Posterior cingulate gyrus (tissue), 11 donors: ENCODE results near the gene CIBAR2.
A peak's percentile ranks its signal among the peaks of the same experiment; 100 is the strongest.

Experiments used
- DNase-seq, 10 donors: peaks; one replicate each; pipeline versions ENCODE4 v3.0.0 to v3.0.0-alpha.2; 2020 to 2021; ENCODE audit warnings: mixed read lengths in 3 of 10
- intact Hi-C: fragments of 100-400 bp; cut with DNase I; formaldehyde crosslinking; loops from one replicate; pipeline ENCODE4 v1.15.1; 2023

Gene CIBAR2

DNA sequence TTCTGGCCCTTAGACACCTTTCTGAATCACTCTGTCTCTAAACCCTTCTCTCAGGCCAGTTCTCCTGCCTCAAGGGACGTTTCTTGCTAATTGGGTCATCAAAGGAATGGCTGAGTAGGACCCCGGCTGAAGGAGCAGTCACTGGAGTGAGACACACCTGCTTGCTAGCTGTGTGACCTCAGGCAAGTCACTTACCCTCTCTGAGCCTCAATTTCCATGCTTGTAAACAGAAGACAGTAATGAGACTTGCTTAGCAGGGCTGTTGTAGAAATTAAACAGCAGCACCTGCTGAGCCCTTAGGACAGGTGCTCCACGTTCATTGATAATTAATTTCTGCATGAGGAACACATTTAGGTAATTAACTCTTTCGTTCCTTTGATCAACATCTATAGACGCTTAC, 6.8 kb downstream of the CIBAR2 start:
- intact Hi-C loops = no loop called here
- DNase-seq = no peak

DNA sequence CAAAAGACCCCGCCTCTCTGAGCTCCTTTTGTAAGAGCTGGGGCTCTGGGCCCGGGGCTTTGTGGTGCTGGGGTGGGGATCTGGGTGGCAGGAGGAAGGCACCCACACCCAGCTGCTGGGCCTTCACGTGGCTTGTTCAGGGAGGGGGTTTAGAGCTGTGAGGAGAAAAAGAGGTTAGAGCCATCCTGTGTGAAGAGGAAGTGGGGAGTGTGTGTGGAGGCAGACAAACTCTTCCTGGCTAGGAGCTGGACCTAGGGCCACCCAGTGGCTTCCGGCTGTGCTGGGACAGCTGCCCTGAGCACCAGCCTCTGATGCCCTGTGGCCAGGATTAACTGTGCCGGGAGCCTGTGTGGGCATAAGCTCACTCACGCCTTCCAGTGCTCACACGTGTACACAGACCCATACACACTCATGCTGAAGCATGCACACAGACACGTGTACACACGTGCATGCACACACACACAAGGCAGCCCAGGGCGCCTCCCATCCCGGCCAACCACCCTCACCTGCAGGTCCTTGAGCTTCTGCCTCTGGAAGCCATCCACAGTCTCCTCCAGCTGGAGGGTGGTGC, 7.4 kb downstream of the CIBAR2 start:
- intact Hi-C loops = no loop called here
- peak in 1 of 10 donors; percentile 20 for DNase-seq

DNA sequence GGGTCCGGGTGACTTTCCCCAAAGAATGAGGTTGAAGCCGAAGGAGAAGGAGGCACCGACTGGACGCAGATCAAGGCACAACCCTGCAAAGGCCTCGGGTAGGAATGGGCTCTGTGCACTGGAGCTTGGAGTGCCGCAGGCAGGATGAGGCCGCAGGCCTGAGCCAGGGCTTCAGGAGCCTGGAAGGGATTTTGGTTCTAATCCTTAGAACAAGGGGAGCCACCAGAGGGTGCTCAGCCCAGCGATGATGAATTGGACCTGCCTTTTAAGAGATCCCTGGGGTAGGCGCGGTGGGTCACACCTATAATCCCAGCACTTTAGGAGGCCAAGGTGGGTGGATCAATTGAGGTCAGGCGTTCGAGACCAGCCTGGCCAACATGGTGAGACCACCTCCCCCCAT, 8.1 kb downstream of the CIBAR2 start:
- no peak for DNase-seq
- intact Hi-C loops = no loop called here

- no peak for DNase-seq
- intact Hi-C loops = no loop called here
Observed at GRCh38 chr16:85103114-85104079, 8.9 kb downstream of the CIBAR2 start.

- no peak for DNase-seq
- intact Hi-C loops = no loop called here
Observed at GRCh38 chr16:85101956-85102630, 10.2 kb downstream of the CIBAR2 start.

DNA sequence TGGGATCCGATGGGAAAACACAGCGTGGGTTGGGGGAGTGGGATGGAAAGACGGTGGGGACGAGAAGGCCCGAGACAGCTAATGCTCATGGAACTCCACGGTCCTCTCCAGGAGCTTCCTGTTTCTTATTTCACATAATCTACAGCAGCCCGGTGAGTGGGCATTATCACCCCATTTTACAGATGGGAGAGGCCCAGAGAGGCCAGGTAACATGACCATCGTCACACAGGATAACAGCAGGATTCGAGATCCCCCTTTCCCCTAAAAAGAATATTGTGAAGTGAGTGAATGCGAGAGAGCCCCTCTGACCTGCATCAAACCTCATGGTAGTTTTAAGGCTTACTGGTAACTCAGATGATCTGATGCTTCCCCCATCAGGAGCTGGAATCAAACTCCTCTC, 12.0 kb downstream of the CIBAR2 start:
- intact Hi-C loops = no loop called here
- DNase-seq = no peak

- DNase-seq = no peak
- intact Hi-C loops = no loop called here
Observed at GRCh38 chr16:85098565-85098964, 13.7 kb downstream of the CIBAR2 start.

- DNase-seq = no peak
- intact Hi-C loops = no loop called here
Observed at GRCh38 chr16:85096921-85097320, 15.4 kb downstream of the CIBAR2 start.

- DNase-seq = no peak
- intact Hi-C loops = no loop called here
Observed at GRCh38 chr16:85094812-85095211, 17.5 kb downstream of the CIBAR2 start.

GRCh38 chr16:85094176-85094805, 18.0 kb downstream of the CIBAR2 start:
- no peak for DNase-seq
- intact Hi-C loops = no loop called here

DNA sequence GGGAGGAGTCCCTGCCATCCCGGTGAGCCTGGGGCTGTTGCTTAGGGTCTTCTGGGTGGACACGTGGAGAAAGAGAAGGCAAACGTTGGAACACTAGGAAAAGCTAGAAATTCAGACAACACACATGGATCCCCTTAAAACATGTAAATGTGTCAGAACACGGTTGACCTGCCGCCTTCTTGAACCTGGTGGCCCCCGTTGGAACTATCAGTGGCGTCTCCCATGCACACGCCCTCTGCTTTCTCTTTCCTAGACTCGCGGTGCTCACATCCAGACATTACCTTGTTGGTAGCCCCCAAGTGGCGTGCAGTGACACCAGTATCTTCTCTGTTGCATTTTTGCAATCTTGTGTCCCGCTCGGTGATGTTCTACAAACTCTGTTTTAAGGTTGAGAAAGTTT, 18.6 kb downstream of the CIBAR2 start:
- no peak for DNase-seq
- intact Hi-C loops = no loop called here

DNA sequence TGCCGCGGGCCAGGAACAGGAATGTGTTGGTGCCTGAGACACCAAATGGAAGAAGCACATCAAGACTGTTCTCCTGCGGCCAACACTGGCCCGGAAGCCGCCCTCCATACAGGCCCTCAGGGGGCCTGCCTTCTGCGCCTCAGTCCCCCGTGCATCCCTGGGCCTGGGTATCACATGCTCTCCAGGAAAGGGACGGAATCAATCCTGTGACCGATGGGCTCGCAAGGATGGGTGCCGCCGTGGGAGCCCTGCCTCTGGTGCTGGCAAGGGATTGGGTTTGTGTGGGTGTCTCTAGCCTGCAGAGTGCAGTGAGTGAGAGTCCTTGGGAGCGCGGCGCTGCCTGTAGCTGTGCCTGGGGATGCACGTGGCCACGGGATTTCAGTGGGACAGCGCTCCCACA, 19.4 kb downstream of the CIBAR2 start:
- intact Hi-C loops = no loop called here
- DNase-seq = peak in 7 of 10 donors; percentile 33 to 91 (median 58)

GRCh38 chr16:85092309-85092708, 20.0 kb downstream of the CIBAR2 start:
- DNase-seq = no peak
- intact Hi-C loops = no loop called here

DNA sequence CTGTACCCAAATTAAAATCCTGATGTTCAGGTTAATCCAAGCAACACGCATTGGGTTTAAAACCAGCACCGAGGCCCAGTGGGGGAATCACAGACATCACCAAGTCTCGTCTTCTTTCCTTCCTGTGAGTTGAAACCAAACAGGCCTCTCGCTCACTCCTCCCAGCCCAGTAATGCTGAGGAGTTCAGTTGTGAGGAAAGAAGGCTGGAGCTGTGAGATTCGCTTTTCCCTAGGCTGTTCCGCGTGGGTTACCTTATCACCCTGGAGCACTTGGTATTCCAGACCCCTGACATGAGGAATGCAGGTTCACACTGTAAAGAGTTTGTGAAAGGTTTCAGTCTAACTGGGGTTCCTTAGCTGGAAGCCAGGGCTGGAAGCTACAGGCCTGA, 20.8 kb downstream of the CIBAR2 start:
- peak in 1 of 10 donors; percentile 50 for DNase-seq
- intact Hi-C loops = no loop called here

GRCh38 chr16:85090873-85091521, 21.3 kb downstream of the CIBAR2 start:
- DNase-seq = no peak
- intact Hi-C loops = no loop called here

- DNase-seq = no peak
- intact Hi-C loops = no loop called here
Observed at GRCh38 chr16:85090181-85090580, 22.1 kb downstream of the CIBAR2 start.

- DNase-seq = peak in 1 of 10 donors; percentile 52
- intact Hi-C loops = loop anchor here (10.0 kb wide), 1 partner anchor 65 kb away; the partner anchor contains the start of gene KIAA0513
Observed at GRCh38 chr16:85089525-85089924, 22.7 kb downstream of the CIBAR2 start.

GRCh38 chr16:85088570-85089199, 23.6 kb downstream of the CIBAR2 start:
- DNase-seq = peak in 1 of 10 donors; percentile 69
- intact Hi-C loops = loop anchor here (10.0 kb wide), 1 partner anchor 64 kb away; the partner anchor contains the start of gene KIAA0513

DNA sequence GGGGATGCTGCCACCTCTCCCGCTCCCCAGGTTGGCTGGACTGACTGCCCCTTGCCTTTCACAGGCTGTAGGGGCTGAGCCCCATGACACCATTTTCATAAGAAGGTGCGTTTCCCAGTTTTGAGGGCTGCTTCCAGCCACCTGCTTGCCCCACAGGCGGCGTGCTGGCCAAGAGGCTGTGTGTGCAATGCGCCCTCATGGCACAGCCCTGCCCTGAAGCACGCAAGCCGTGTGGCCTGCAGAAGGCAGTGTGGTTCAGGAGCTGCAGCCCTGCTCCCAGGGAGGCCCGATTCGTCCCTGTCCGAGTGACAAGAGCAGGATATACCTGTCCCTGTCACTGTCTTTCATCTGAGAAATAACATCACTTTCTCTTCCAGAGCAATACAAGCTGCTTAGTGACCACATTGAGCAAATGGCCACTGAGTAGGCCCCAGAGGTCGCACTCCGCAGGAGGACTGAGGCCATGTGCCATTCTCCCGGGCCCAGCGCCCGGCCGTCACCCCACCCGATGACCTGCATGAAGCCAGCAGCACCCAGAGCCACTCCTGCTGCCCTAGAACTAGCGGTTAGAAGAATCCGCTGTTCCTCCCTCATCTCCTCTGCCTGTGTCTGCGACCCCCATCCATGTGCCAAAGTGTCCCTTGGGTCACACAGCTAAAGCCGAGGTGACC, 24.2 kb downstream of the CIBAR2 start:
- intact Hi-C loops = loop anchor here (10.0 kb wide), 1 partner anchor 63 kb away; the partner anchor contains the start of gene KIAA0513
- DNase-seq = no peak
